Hematopoietic multipotent progenitor cell treated with erythropoietin and hydrocortisone succinate and interleukin-3 and kit ligand, for 17 days (in vitro differentiated cells): ENCODE measurements around the gene RAPGEF1.
"Not testable (repeated sequence)": the region's sequence is repeated elsewhere in the genome, so short reads cannot be mapped to it uniquely, and the experiment has no call there.

ENCODE experiments used
- DNase-seq: peaks from one replicate; pipeline ENCODE4 v3.0.0-alpha.2; 2015; ENCODE audit warnings: low spot score

RAPGEF1 gene

DNA sequence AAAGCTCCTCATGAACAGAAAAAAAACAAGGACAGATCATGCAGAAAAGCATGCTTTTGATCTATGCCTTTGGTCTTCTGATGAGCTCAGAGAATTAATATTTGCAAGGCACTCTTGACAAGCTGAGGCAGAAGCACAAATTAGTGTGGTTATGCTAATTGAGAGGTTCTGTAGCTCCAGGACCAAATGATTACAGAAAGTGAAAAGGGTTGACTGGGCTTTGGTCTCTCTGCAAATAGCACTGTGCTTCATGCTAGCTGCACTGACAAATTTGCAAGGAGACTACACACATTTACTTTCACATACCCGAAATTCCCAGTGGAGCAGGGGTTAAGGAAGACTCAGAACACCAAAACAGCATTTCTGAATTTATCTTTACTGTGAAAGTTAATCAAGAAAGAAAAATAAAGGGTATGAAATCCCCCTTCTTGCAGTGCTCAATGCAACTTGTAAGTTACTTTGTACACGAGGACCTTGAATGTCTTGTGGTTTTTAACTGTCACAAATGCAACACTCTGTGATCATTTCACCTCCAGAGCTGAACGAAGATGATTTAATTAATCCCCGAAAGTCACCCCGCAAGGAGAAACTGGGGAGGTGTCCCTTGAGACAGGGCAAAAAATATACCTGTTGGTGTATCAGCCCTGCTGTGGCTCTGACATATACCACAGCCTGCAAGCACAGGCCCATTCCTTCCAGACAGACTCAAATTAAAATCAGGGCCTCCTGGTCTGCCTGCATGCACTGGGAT is 11.9 kb downstream of the RAPGEF1 start:
- DNase-seq: no peak

DNA sequence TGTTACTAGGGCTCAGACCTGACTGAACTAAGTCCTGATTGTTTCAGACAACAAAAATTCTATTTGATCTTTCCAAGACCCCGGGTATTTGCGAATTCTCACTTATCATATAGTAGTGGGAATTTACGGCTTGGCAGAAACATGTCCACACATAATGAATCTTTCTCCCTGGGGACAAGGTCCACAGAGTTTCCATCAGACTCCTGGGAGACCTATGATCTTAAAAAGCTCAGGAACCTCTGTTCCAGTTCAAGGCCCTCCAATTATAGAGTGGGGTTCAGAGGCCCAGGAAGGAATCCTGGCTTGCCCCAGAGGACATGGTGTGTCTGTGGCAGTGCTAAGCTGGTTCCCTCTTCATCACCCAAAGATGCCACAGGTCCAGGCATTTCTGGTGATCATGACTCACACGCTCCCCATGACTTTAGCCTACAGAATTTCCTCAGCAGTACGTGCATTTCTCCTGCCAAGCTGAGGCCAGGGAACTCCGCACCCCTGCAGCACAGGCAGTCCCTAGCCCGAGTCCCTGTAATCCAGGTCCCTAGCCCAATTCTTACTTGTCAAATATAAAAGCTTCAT is 12.6 kb downstream of the RAPGEF1 start:
- no peak for DNase-seq

DNA sequence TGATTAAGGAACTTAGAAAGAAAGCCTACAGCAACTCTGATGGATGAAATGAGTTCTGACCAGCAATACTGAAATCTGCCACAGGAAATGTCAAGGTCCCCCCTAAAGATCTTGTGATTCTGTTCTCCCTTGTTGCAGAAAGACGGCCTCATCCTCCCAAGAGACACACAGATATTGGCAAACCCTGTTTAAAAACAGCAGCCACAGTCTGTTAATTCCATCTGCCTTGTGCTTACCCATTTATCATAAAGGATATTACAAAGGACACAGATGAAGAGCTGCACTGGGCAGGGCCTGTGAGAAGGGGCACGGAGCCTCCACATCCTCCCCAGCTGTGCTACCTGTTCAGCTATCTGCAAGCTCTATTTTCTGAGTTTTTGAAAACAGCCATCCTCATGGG is 15.2 kb downstream of the RAPGEF1 start:
- DNase-seq: no peak

DNA sequence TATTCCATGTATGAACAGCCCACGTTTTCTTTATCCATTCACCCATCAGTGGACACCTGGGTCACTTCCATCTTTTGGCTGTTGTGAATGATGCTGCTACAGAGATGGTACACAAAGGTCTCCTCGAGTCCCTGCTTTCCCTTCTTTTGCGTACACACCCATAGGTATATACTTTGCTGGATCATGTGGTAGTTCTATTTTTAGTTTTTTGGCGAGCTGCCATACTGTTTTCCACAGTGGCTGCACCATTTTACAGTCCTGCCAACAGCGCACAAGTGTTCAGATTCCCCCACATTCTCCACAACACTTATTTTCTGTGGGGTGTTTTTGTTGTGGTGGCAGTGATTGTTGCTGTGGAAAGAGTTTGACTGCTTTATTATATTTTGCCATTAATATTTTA is 16.2 kb downstream of the RAPGEF1 start:
- DNase-seq: no peak

DNA sequence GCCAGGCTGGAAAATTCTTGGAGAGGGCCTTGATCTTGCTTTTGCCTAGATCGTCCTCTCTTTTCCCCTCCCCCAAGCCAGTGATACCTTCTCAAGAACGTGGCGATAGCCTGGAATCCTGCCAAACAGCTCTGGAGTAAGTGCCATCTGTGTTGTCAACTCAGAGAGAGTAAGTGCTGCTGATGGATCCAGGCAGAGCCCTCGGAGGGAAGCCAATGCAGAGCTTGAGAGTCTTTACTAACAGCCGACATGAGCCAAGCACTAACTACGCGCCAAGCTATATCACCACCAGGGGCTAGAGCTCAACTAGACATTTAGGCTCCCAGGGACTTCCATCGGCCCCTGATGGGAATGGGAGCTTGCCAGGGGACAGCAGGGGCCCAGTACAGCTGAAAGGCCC is 17.6 kb downstream of the RAPGEF1 start:
- no peak for DNase-seq

DNA sequence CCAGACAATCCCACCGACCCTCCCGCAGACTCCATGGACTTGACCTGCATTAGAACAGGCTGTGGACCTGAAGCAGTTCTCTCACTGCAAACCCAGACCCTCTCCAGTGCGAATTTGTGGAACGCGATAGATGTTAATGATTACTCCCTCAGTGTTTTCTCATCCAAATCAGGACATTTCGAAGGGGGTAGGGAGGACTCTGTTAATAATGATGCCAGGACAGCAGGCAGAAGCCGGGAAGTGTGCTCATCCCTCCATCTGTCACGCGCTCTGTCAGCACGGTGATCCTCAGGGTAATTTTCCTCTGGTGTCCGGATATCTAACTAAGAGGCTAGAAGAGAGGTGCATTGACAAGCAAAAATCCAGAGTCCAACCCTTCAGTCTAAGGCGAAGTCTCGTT is 18.8 kb downstream of the RAPGEF1 start:
- DNase-seq: no peak

DNA sequence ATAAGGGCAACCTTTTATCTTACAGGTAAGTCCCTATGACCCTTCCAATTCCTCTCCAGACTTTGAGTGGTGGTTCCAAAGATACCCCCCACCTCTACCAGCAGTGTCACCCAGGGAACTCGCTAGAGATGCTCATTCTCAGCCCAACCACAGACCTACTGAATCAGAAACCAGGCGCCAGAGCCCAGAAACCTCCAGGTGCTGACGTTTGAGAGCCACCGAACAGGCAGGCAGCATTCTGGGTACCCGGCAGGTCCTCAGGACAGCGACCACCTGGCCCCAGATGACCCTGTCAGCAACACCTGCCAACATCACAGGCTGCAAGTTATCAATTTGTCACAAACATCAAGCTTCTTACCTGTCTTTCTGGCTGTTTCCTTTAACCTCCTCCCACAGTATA is 19.5 kb downstream of the RAPGEF1 start:
- no peak for DNase-seq

DNA sequence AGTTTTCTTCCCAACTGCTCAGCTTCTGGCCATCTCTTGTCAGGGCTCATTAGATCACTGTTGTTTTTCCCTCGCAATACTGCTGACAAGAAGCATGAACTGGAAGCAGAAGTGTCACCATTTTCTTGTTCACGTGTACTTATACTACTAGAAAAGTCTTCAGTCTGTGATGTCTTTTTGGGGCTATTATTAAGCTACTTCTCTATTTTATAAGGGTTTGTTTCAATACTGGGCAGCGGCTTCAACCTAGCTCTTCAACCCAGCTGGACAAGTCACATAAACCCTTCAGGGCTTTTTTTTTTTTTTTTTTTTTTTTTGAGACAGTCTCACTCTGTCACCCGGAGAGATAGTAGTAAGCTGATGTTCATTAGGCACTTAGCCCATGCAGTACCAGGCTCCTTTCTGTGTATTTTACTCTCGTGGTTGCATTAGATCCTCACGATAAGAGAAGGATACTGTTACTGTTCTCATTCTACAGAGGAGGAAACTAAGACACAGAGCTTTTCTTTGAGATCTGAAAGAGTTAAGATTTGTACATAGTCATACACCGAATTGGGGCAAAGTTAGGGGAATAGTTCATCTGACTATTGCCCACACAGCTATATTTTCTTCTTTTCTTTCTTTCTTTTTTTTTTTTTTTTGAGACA is 20.5 kb downstream of the RAPGEF1 start:
- DNase-seq: no peak

DNA sequence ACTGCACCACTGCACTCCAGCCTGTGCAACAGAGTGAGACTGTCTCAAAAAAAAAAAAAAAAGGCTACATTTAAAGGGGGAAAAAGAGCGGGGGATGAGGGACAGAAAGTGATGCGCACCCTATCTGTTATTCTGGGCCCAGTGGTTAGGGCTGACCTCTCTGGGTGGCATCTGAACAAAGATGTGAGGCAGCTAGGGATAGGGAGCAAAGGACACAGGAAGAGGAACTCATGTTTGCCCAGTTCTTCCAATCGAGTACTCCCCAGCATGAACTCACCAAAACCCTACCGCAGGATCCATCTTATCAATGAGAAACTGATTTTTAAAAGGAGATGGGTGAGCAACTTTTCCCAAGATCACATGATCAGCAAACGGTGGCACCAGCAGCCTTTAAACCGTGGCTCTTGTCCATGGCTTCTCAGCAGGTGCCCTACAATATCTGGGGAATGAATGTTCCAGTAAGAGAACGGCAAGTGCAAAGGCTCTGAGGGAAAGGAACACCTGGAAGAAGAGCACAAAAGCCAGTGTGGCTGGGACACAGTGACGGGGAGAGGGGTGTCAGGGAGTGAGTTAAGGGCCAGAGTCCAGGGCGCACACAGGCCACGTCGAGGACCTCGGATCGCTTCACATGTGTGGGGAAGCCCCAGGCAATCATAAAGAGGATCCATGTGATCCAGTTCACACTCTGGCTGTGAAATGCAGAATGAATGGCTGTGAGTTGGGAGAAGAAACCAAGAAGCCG is 22.0 kb downstream of the RAPGEF1 start:
- DNase-seq: no peak

DNA sequence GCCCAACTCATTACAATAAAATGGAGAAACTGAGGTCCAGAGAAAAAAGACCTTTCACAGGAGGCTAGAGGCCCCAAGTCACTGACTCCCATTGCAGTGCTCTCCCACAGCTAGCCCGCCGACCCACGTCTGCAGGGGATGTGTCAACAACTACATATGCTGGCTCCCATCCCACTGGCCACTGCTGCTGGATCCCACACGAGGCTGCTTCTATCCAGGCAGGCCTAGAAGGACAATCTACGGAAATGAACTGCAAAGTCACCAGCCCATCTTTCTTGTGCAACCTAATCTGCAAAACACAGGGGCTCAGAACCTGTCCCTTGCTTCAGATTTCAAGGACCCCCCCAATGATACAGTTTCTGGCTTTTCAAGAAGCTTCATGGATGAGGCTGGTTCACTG is 24.0 kb downstream of the RAPGEF1 start:
- no peak for DNase-seq

DNA sequence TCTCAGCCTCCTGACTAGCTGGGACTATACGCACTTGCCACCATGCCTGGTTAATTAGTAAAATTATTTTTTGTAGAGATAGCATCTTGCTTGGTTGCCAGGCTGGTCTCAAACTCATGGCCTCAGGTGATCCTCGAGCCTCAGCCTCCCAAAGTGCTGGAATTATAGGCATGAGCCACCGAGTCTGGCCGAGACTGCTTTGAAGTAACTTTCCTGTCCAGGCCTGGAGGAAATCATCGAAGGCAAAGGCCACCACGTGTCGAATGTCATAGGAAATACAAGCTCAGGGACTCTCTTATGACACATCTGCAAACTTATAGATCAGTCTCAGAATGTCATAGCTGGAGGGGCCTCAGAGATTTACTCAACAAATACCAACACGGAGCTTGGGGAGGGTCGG is 25.1 kb downstream of the RAPGEF1 start:
- DNase-seq: no peak

DNA sequence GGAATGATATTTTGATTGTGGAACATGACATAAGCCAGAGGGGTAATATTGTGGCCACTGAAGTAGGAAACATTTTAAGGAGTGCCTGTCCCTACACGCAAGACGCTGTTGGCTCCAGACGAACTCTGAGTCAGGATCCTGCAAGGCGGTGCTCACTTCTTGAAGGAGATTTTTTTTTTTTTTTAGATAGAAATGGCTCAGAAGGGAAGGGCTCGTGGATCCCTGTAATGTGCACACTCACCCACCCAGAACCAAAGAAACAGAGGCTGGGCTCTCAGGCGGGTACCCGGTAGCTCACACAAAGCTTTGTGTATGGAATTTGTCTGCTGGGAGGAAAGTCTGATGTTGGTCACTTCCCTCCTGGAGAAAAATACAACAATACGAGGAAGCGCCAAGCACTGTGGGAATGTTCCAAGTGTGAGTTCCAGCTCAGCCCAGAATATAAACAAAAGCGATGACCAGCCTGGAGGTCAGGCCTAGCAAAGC is 25.7 kb downstream of the RAPGEF1 start:
- DNase-seq: no peak

DNA sequence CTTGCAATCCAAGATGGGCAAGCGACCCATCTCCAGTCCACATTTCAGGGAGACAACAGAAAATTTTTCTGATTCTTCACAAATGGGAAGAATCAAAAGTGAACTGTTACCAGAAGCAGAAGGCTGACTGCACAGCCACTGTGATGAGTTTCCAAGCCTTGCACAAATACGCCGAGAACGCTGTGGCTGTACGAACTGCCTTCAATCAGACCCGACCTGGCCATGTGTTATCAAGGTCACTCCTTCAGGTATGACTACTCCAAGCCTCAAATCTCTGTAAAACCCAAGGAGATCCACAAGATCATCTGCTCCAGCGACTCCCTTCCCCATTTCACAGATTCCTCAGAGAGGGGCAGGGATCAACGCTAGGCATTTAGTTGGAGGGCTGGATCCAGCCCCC is 26.9 kb downstream of the RAPGEF1 start:
- DNase-seq: no peak

DNA sequence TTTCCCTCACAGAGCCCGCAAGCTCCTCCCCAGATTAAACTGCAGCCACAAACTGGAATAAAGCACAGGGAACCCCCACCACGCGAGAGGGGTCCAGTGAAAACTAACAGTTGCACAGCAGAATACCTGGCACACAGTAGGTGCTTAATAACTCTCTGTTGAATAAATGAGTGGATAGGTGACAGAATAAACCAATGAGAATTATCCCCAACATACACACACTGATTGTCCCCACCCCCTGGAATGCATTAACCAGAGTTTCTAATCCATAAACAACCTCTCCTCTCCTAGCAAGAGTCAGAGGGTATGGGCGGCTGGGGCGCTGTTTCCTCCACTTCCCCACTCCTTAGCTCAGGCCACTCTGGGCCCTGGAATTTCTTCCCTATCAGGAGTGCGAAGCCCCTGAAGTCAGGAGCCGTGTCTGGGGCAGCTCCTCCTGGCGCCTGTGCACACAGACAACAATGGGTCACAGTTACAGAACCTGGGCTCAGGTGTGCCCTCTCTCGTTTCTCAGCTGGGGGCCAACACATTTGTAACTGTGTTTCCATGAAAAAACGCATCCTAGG is 27.6 kb downstream of the RAPGEF1 start:
- DNase-seq: no peak

DNA sequence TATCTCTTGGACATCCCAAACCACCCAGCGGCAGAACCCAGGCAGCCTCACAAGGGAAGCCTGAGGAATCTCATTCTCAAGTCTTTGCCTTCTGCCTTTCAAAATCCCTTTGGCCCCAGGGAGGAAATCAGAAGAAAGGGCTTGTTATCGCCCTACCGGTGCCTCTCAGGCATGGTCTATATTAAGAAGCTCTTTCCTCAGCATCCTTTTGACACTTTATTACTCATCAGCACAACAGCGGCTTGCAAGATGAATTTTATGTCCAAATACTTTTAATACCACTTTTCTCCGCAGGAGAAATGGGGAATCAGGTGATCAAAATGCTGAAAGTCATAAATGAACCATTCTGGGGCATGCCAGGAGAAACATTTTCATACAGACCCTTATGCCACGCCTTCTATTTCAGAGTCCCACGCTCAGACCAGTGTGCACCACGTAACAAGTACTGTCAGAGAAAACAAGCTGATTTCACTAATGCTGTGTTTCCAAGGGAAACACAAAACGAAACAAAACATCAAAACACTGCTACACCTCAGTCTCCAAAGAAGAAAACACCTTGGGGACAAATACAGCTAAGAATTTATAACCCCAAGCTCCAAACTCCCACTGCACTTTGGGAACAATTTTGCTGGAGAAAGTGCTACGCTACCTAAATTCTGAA is 30.0 kb downstream of the RAPGEF1 start:
- DNase-seq: no peak

DNA sequence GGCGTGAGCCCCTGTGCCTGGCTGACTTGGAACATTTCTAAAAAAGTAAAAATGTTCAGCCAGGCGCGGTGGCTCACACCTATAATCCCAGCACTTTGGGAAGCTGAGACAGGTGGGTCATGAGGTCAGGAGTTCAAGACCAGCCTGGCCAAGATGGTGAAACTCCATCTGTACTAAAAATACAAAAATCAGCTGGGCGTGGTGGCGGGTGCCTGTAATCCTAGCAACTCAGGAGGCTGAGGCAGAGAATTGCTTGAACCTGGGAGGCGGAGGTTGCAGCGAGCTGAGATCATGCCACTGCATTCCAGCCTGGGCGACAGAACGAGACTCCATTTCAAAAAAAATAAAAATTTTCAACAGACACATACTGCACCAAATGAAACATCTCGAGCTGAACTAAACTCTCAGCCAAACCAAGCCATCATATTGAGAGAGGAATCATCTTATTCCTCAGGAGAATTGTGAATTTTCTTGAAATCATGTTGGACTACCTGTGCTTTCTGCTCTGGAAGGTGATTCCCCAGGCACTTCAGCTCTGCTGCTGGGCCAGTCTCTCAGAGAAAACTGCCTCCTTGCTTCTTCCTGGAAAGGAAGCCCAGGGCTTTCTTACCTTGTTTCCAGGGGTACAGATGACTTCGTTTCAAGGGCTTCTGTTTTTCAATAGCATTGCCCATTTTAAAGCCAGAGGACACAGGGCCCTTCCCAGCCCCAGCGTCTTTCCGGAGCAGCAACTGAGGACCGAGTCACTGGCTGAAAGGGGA is 30.7 kb downstream of the RAPGEF1 start:
- not testable (repeated sequence) for DNase-seq

DNA sequence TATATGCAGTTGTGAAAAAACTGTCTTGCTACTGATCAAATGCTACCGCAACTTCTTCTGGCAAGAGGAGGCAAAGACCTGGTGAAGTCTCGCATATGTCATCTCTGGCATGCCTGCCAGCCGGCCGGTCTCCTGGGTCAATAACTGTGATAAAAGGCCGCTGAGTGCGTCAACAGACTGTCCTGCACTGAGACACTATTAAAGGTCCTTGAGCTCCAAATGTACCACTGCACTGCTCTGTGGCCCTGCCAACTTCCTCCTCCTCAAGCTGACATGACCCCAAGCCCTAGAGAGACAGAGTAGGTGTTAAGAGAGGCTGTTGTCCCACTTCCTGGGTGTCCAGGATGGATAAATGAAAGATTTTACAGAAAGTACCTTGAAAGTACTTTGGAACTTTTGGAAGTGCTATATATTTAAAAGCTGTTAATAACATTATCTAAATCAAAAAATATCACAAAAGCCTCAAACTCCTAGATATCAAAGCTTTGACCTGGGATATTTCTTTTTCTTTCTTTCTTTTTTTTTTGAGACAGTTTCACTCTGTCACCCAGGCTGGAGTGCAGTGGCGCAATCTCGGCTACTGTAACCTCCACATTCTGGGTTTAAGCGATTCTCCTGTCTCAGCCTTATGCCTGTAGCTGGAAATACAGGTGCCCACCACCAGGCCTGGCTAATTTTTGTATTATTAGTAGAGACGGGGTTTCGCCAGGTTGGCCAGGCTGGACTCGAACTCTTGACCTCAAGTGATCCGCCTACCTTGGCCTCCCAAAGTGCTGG is 31.5 kb downstream of the RAPGEF1 start:
- DNase-seq: no peak

DNA sequence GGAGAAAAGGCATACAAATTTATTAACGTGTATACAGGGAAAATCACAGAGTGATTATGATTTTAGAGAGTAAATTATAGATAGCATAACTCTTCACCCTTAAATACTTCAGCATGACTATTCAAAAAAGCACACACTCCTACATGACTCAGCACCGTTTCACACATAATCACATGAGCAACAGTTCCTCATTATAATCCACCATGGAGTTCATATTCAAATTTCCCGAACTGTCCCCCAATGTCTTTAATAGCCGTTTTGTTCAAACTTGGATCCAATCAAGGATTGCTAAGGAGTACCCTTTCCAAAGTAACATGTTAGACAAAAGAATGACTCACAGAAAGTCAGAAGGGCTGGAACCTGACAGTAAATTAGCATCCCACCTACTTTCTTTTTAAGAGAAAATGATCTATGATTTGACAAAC is 32.1 kb downstream of the RAPGEF1 start:
- peak; percentile 37 for DNase-seq

DNA sequence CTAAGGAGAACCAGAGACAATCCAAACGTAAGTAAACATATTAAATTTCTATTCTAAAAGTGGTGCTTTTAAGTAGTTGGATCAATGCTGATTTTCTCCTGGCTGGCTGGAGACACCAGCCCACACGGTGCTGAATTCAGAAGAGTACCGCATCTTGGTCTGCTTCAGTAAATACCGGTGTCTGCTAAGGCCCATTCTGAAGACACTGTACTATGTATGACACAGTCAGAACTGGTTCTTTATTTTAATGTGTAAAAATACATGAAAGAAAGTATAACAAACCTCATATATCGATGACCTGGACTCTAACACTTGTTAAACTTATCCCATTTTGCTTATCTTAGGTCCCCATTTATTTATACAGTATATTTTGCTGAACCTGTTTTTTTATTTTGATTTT is 32.8 kb downstream of the RAPGEF1 start:
- no peak for DNase-seq

DNA sequence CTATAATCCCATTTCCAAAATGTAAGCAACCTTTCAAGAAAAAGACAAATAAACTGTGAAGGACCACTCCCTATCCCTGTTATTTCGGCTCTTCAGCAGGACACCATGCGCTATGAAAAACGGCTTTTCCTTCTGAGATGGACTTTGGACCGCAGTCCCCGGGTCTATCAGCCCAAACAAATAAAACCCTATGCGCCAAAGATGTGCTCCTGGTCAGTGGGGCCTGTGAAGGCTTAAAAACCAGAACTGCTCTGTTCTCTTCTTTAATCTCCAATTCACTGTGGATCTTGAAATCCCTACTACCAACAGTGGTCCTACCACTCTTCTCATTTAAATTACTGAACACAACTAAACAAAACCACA is 33.3 kb downstream of the RAPGEF1 start:
- DNase-seq: no peak
